GM23248 (cell line): Measurements from ENCODE around the gene CST1. TPM values are rescaled to one million over a fixed set of nuclear protein-coding genes. Genes with fewer than 3 reads are reported as not detected.
"Not testable (repeated sequence)": the region's sequence is repeated elsewhere in the genome, so short reads cannot be mapped to it uniquely, and the experiment has no call there.

Source experiments
- DNase-seq: peaks from one replicate; pipeline ENCODE4 v3.0.0-alpha.2; 2015
- H2AFZ ChIP-seq: fragments of 200-600 bp; sonication (generic); 2 replicates; pipeline ENCODE4 v1.6.1; 2016; ENCODE audit warnings: antibody characterized with exemption
- H3F3A ChIP-seq: fragments of 200-600 bp; sonication (generic); 2 replicates; pipeline ENCODE4 v1.6.1; 2016; ENCODE audit warnings: mild to moderate bottlenecking, antibody characterized with exemption, mixed run types; ENCODE audit not compliant: insufficient read depth
- H3K27ac ChIP-seq: fragments of 200-600 bp; sonication (generic); 2 replicates; pipeline ENCODE4 v1.5.1; 2016; ENCODE audit warnings: mild to moderate bottlenecking
- H3K27me3 ChIP-seq: fragments of 200-600 bp; sonication (generic); replicated peaks from 2 replicates; pipeline ENCODE4 v1.6.1; 2016; ENCODE audit warnings: mild to moderate bottlenecking; ENCODE audit not compliant: insufficient read depth
- H3K36me3 ChIP-seq: fragments of 200-600 bp; sonication (generic); 2 replicates; pipeline ENCODE4 v1.6.1; 2016; ENCODE audit warnings: low read depth, mild to moderate bottlenecking
- H3K4me1 ChIP-seq: fragments of 200-600 bp; sonication (generic); 2 replicates; pipeline ENCODE4 v1.6.1; 2016; ENCODE audit warnings: mild to moderate bottlenecking; ENCODE audit not compliant: insufficient read depth
- H3K4me2 ChIP-seq: fragments of 200-600 bp; sonication (generic); one replicate; pipeline ENCODE4 v1.6.1; 2016; ENCODE audit warnings: mild to moderate bottlenecking; ENCODE audit not compliant: unreplicated experiment
- H3K4me3 ChIP-seq: fragments of 200-600 bp; sonication (generic); 2 replicates; pipeline ENCODE4 v1.5.1; 2016; ENCODE audit warnings: mild to moderate bottlenecking
- H3K79me2 ChIP-seq: fragments of 200-600 bp; sonication (generic); 2 replicates; pipeline ENCODE4 v1.6.1; 2016; ENCODE audit warnings: mild to moderate bottlenecking; ENCODE audit not compliant: insufficient read depth
- H3K9ac ChIP-seq: fragments of 200-600 bp; sonication (generic); 2 replicates; pipeline ENCODE4 v1.6.1; 2016; ENCODE audit warnings: mild to moderate bottlenecking
- H3K9me2 ChIP-seq: fragments of 200-600 bp; sonication (generic); 2 replicates; pipeline ENCODE4 v1.6.1; 2016; ENCODE audit warnings: mixed run types, mild to moderate bottlenecking, moderate library complexity; ENCODE audit not compliant: insufficient read depth
- H3K9me3 ChIP-seq: fragments of 200-600 bp; sonication (generic); one replicate; pipeline ENCODE4 v1.6.1; 2017; ENCODE audit warnings: low read depth
- H4K20me1 ChIP-seq: fragments of 200-600 bp; sonication (generic); 2 replicates; pipeline ENCODE4 v1.6.0; 2016; ENCODE audit not compliant: insufficient read depth
- EZH2 ChIP-seq: fragments of 200-600 bp; sonication (generic); IDR thresholded peaks from 2 replicates; pipeline ENCODE4 v1.6.1; 2018; ENCODE audit warnings: antibody characterized with exemption, mild to moderate bottlenecking; ENCODE audit not compliant: insufficient read depth, poor library complexity, severe bottlenecking
- EZH2phosphoT487 ChIP-seq: fragments of 200-600 bp; sonication (generic); IDR thresholded peaks from 2 replicates; pipeline ENCODE4 v1.6.1; 2018; ENCODE audit warnings: antibody characterized with exemption, moderate library complexity, mild to moderate bottlenecking, low read depth; ENCODE audit not compliant: insufficient read depth
- WGBS, 2 experiments: methylation state at CpG; one replicate each; pipeline ENCODE4 v1.1.6; 2015 to 2017; ENCODE audit warnings: low lambda C conversion rate in 2 of 2, low coverage in 1 of 2; ENCODE audit errors: missing lambda C conversion rate in 2 of 2; 5-methylcytosine and 5-hydroxymethylcytosine counted together
- in situ Hi-C: fragments of 300-500 bp; cut with MboI; formaldehyde crosslinking; loops from 2 replicates; pipeline ENCODE4 v1.15.0; 2020
- polyA plus RNA-seq: library from polyadenylated mRNA; unstranded; fragments of >200 nt; fragmentation: Nextera tagmentation; extraction: Ambion mirVana; gene quantifications from 2 replicates; pipeline ENCODE4 v1.2.1, GENCODE V29; 2016
- total RNA-seq: library from RNA; depleted of rRNA; stranded (reverse); fragments of >200 nt; shearing (Covaris generic); gene quantifications from 2 replicates; pipeline ENCODE4 v1.2.3, GENCODE V29; 2014

Gene CST1
- total and polyA plus RNA-seq, 2 experiments from 2014 or later, result not detected

- 0 out of 2 replicates have a peak, but pooled peaks cover 6% of the 10 kb centered on the region for H3K27me3 ChIP-seq
- in situ Hi-C loops, result no loop called here
- H3K36me3 ChIP-seq, result no peaks in the 10 kb centered on the region
- TF ChIP-seq EZH2phosphoT487 (no peak), EZH2 (no peak)
- H3K27ac ChIP-seq, result no peak overlapping the region
- H3K4me3 ChIP-seq, result no peak overlapping the region
- H3K4me1 ChIP-seq, result no peaks in the 10 kb centered on the region
- H3F3A ChIP-seq, result no peaks in the 10 kb centered on the region
- WGBS, 2 experiments, result 61 to 69% methylated on average over 7 of the region's 7 CpGs
- H3K9me2 ChIP-seq, result no peaks in the 10 kb centered on the region
- H4K20me1 ChIP-seq, result no peaks in the 10 kb centered on the region
- no peak overlapping the region for H2AFZ ChIP-seq
- H3K9ac ChIP-seq, result no peak overlapping the region
- H3K9me3 ChIP-seq, result no peaks in the 10 kb centered on the region
- no peaks in the 10 kb centered on the region for H3K79me2 ChIP-seq
- DNase-seq, result no peak
- H3K4me2 ChIP-seq, result no peak overlapping the region
Observed at GRCh38 chr20:23774081-23774480, 23.3 kb upstream of the CST1 start.

- no peak for DNase-seq
- Histone ChIP-seq H3K4me2 (no peak overlapping the region), H3K27ac (no peak overlapping the region), H3K36me3 (no peaks in the 10 kb centered on the region), H3K4me1 (no peaks in the 10 kb centered on the region), H3K9ac (no peak overlapping the region), H2AFZ (no peak overlapping the region), H3K9me3 (no peaks in the 10 kb centered on the region), H3K4me3 (no peak overlapping the region), H3K79me2 (no peaks in the 10 kb centered on the region), H3F3A (no peaks in the 10 kb centered on the region), H3K27me3 (0 out of 2 replicates have a peak, but pooled peaks cover 6% of the 10 kb centered on the region), H4K20me1 (no peaks in the 10 kb centered on the region), H3K9me2 (no peaks in the 10 kb centered on the region)
- 70 to 73% methylated on average over 4 of the region's 4 CpGs for WGBS, 2 experiments
- TF ChIP-seq EZH2 (no peak), EZH2phosphoT487 (no peak)
- in situ Hi-C loops, result no loop called here
Observed at GRCh38 chr20:23773579-23773978, 22.8 kb upstream of the CST1 start.

DNA sequence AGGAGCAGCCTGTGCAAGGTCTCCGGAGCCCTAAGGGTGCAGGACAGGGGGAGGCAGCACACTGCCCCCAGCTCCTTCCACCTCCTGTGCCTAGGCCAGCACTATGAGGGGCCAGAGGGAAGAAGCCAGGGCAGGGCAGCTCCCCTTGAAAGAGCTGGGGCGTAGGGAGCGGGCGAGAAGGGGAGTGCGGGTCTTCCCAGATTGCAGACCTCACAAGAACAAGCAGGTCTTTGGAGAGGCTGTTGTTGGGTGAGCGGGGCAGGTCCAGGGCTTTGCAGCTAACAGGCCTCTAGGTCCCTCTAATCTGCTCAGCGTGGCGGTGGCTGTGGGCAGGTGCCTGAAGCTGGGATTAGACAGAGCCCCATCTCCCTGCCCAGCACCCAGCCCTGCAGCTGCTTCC lies 22.4 kb upstream of the CST1 start:
- Histone ChIP-seq H3K36me3 (no peaks in the 10 kb centered on the region), H3K9ac (no peak overlapping the region), H3F3A (no peaks in the 10 kb centered on the region), H3K4me1 (no peaks in the 10 kb centered on the region), H4K20me1 (no peaks in the 10 kb centered on the region), H3K9me3 (no peaks in the 10 kb centered on the region), H3K79me2 (no peaks in the 10 kb centered on the region), H3K4me2 (no peak overlapping the region), H3K27me3 (0 out of 2 replicates have a peak, but pooled peaks cover 6% of the 10 kb centered on the region), H3K27ac (no peak overlapping the region), H3K4me3 (no peak overlapping the region), H2AFZ (no peak overlapping the region), H3K9me2 (no peaks in the 10 kb centered on the region)
- DNase-seq, result no peak
- WGBS, 2 experiments, result 69 to 73% methylated on average over 8 of the region's 8 CpGs
- in situ Hi-C loops, result no loop called here
- TF ChIP-seq EZH2phosphoT487 (no peak), EZH2 (no peak)

- no peaks in the 10 kb centered on the region for H3F3A ChIP-seq
- DNase-seq, result no peak
- H3K27me3 ChIP-seq, result peaks cover 6% of the 10 kb centered on the region; the same call in 1 of the 2 replicates
- H3K4me3 ChIP-seq, result no peak overlapping the region
- no peak overlapping the region for H3K4me2 ChIP-seq
- TF ChIP-seq EZH2 (no peak), EZH2phosphoT487 (no peak)
- H3K9ac ChIP-seq, result no peak overlapping the region
- H3K36me3 ChIP-seq, result no peaks in the 10 kb centered on the region
- in situ Hi-C loops, result no loop called here
- no peak overlapping the region for H3K27ac ChIP-seq
- no peaks in the 10 kb centered on the region for H3K4me1 ChIP-seq
- H3K9me3 ChIP-seq, result no peaks in the 10 kb centered on the region
- H4K20me1 ChIP-seq, result no peaks in the 10 kb centered on the region
- no peaks in the 10 kb centered on the region for H3K9me2 ChIP-seq
- no peak overlapping the region for H2AFZ ChIP-seq
- no peaks in the 10 kb centered on the region for H3K79me2 ChIP-seq
- 29 to 45% methylated on average over 3 of the region's 3 CpGs for WGBS, 2 experiments
Observed at GRCh38 chr20:23772074-23772473, 21.3 kb upstream of the CST1 start.

DNA sequence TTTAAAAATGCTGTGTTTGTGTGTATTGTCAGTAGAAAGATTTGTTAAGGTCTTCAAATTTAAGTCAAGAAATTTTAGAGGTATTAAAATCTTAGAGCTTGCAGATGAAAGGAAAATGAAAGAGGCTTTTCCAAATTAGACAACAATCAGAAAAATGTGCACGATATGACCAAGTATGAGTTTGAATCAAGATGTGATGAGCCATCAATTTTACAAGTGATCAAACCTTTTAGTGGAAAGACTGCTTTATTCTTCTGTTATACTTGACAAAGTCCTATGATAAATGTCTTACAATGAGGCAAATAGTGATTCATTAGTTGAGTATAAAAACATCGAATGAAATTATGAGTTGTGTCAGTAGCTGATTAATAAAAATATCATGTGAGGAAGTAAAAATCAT lies 19.6 kb upstream of the CST1 start:
- no peak overlapping the region for H3K27ac ChIP-seq
- H3K4me1 ChIP-seq, result no peaks in the 10 kb centered on the region
- H3K9ac ChIP-seq, result no peak overlapping the region
- H3K9me3 ChIP-seq, result no peaks in the 10 kb centered on the region
- no peaks in the 10 kb centered on the region for H3K79me2 ChIP-seq
- 43 to 60% methylated on average over 2 of the region's 2 CpGs for WGBS, 2 experiments
- no peaks in the 10 kb centered on the region for H3K9me2 ChIP-seq
- TF ChIP-seq EZH2phosphoT487 (no peak), EZH2 (no peak)
- no peaks in the 10 kb centered on the region for H4K20me1 ChIP-seq
- no peak for DNase-seq
- H3K4me2 ChIP-seq, result no peak overlapping the region
- no peak overlapping the region for H2AFZ ChIP-seq
- in situ Hi-C loops, result no loop called here
- no peaks in the 10 kb centered on the region for H3F3A ChIP-seq
- no peak overlapping the region for H3K4me3 ChIP-seq
- no peaks in the 10 kb centered on the region for H3K36me3 ChIP-seq
- peaks cover 6% of the 10 kb centered on the region; the same call in 1 of the 2 replicates for H3K27me3 ChIP-seq

- not testable (repeated sequence) for H3K4me2 ChIP-seq, H3K4me3 ChIP-seq, H3K79me2 ChIP-seq, H3K9me3 ChIP-seq, H3K9ac ChIP-seq, H3K27ac ChIP-seq, DNase-seq, H4K20me1 ChIP-seq, H2AFZ ChIP-seq, H3K4me1 ChIP-seq, H3K36me3 ChIP-seq, H3K9me2 ChIP-seq, H3F3A ChIP-seq
- H3K27me3 ChIP-seq, result peaks cover 13% of the 10 kb centered on the region
- in situ Hi-C loops, result loop anchor here (10.0 kb wide), 1 partner anchor 64 kb away; no protein-coding TSS in a partner anchor
Observed at GRCh38 chr20:23768520-23768919, 17.8 kb upstream of the CST1 start.
